ENCODE measurements around the gene MCFD2.
A peak's percentile ranks its signal among the peaks of the same experiment; 100 is the strongest.
"Not testable (repeated sequence)": the region's sequence is repeated elsewhere in the genome, so short reads cannot be mapped to it uniquely, and the experiment has no call there.

Gene MCFD2

DNA sequence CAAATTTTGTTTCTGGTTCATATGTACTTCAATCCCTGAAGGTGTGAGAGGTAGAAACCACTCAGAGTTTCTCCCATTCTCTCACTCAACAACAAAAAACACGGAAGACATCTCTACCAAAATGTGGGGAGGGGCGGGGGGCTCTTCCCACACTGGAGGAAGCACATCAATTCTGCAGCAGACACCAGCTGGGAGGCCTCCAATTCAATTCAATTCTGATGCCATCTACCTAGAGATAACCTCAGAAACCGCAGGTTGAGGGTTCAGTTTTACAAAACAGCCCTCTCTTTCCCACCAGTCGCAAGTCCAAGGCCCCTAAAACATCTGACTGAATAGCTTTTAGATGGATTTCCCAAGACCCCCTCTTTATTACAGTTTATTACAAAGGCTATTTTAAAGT lies 7.0 kb upstream of the MCFD2 start:
- Mint-ChIP-seq H3K4me3 (peak overlapping the region; percentile 53), H3K36me3 (peaks cover 12% of the 10 kb centered on the region), H3K27me3 (no peaks in the 10 kb centered on the region), H3K9me3 (ENCODE audit: low read depth) (peaks cover 6% of the 10 kb centered on the region), H3K4me1 (ENCODE audit: low read depth) (peaks cover 38% of the 10 kb centered on the region), H3K27ac (peak overlapping the region; percentile 61)

DNA sequence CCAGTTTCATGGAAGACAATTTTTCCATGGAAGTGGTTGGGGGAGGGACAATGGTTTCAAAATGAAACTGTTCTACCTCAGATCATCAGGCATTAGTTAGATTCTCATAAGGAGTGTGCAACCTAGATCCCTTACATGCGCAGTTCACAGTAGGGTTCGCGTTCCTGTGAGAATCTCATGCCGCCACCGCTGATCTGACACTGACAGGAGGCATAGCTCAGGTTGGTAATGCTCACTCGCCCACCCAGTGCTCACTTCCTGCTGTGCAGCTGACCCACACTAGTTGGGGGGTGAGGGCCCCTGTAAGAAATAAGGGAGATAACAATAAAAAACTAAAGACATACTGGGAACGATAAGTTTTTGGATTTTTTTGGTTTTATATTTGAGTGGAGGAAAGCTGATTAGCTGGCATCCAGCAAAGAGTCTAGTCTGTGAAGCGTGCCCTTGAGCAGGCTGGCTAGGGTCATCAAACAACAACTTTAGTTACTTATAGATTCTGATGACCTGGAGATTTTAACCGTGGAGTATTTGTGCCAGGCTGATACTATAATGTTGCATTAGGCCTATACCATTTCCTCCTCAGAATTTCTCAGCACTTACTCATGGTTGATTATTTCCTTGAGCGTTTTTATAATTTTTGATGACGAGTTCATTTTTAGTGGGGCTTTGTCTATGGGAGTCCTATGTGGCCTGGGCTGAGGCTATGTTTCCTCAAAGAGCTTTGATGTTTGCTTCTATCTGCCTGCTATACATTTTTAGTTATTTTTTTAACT lies 6.3 kb upstream of the MCFD2 start:
- Mint-ChIP-seq H3K4me1 (ENCODE audit: low read depth) (peaks cover 45% of the 10 kb centered on the region), H3K4me3 (peak overlapping the region; percentile 53), H3K9me3 (ENCODE audit: low read depth) (peaks cover 4% of the 10 kb centered on the region), H3K27ac (peak overlapping the region; percentile 61), H3K36me3 (peaks cover 9% of the 10 kb centered on the region), H3K27me3 (no peaks in the 10 kb centered on the region)

DNA sequence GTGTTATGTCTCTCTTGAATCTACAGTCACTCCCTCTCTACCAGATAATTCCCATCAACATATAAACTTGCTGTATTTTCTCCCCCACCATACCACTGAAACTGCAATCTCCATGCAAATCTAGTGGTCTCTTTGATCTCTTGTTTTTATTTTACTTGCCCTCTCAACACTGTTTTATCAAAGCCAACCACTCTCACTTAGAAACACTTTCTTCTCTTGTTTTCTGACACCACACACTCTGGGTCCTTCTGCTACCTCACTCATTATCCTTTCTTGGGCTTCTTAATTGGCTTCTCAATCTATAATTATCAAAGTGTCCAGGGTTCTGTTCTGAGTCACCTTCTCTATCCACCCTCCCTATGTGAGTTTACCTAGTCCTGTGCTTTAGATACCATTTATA lies 2.0 kb upstream of the MCFD2 start:
- H3K27ac Mint-ChIP-seq: peak overlapping the region; percentile 79
- H3K4me1 Mint-ChIP-seq (ENCODE audit: low read depth): peaks cover 68% of the 10 kb centered on the region
- peaks cover 2% of the 10 kb centered on the region for H3K36me3 Mint-ChIP-seq
- H3K27me3 Mint-ChIP-seq: no peaks in the 10 kb centered on the region
- H3K9me3 Mint-ChIP-seq (ENCODE audit: low read depth): no peaks in the 10 kb centered on the region
- H3K4me3 Mint-ChIP-seq: peak overlapping the region; percentile 98

DNA sequence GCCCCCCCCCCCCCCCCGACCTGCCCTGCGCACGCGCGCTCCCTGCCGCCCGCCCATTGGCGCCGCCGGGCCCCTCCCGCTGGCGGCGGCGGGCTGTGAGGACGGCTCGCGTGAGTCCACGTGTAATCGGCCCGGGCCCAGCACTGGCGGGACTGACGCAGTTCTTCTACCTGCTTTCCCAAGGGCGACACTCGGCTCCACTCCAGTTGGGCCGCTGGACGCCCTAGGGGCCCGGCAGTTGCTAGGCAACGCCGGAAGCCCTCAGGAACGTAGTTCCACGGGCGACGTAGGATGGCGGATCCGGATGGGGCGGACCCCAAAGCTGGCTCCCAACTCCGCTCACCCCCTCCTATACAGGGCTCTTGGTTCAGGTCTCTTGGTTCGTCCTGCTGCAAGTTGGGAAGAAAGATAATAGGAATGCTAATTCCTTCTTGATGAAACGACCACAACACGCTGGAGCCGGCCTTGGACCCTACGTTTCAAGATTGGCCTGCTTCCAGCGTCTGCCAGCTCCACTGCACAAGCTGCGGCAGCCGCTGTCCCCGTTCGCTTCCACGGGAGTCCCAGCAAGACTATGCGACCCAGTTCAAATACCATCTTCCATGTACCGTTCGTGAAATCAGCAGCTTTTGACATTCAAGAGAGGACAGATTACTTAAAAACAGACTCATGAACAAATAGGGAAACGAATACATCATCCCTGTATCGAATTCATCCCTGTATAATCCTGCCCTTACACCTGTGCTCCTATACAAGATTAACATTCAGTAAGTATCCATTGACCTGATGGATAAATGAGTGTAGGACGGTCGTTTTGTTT lies 415 bp upstream of the MCFD2 start:
- Mint-ChIP-seq H3K9me3 (ENCODE audit: low read depth) (no peaks in the 10 kb centered on the region), H3K27ac (peak overlapping the region; percentile 91), H3K36me3 (peaks cover 3% of the 10 kb centered on the region), H3K4me3 (peak overlapping the region; percentile 98), H3K27me3 (no peaks in the 10 kb centered on the region), H3K4me1 (ENCODE audit: low read depth) (peaks cover 55% of the 10 kb centered on the region)

DNA sequence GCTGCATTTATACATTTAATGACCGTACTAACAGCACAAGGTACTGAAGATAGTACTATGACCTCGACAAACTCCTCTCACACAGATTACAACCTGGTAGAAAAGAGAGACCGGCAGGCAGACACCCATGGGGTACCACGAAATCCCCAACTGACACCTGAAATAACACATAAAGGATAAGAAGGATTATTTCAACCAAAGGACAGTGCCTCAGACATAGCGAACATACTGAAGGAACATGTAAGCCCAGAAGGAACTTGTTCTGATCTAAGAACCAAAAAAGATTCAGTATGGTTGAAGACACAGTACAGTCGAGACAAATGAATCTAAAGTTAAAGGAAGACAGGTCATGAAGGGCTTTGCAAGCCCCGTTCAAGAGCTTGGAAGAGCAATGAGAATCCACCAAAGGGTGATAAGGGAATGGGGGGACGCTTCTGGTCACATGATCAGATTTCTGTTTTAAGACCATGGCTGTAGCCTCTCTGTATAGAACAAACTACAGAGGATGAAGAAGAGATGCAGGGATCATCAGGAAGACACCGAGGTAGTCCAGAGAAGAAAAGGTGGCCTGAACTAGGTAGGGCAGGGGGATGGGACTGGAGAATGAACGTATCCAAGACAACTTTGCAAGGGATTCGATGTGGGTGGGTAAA lies 902 bp downstream of the MCFD2 start:
- peak overlapping the region; percentile 98 for H3K4me3 Mint-ChIP-seq
- peaks cover 3% of the 10 kb centered on the region for H3K36me3 Mint-ChIP-seq
- peak overlapping the region; percentile 92 for H3K27ac Mint-ChIP-seq
- H3K27me3 Mint-ChIP-seq: no peaks in the 10 kb centered on the region
- peaks cover 57% of the 10 kb centered on the region for H3K4me1 Mint-ChIP-seq (ENCODE audit: low read depth)
- H3K9me3 Mint-ChIP-seq (ENCODE audit: low read depth): no peaks in the 10 kb centered on the region

DNA sequence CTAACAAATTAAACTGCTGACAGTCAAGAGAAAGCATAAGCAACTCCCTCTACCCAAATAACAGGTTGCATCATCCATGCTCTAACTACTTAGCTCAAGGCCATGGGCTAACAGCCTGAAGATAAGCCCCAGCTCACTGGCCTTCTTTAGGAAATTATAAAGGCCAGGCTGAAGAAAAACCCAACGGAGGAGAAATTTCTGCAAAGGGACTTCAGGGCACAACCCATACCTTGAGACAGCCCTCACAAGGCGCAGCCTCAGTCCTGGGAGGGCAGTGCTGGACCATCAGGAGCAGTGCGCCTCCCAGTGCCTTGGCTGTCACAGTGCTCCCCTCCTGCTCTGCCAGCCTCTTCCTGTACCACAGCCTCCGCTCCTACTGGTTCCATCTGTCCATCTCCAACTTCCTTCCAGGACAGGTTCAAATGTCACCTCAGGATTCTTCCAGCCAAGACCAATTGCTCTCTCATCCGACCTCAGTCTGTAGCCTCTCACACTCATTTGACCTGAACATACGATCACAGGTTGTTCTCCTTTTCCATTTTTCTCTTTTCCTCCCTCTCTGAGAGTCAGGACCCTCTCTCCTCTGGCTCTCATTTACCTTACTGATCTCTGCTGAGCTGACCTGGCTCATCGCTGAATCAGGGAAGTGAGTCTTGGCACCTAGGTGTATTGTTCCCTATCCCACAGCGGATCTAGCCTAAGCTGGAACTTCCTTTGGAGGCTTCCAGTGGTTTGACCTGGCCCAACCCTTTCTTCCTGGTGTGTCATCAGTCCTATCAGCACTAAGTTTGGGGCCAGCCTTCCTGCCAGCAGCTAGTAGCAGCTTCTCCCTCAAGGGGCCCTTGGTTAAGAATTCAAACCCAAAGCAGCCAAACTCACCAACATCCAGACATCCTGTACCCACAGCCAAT lies 1.9 kb downstream of the MCFD2 start:
- peaks cover 60% of the 10 kb centered on the region for H3K4me1 Mint-ChIP-seq (ENCODE audit: low read depth)
- H3K9me3 Mint-ChIP-seq (ENCODE audit: low read depth): no peaks in the 10 kb centered on the region
- peak overlapping the region; percentile 98 for H3K4me3 Mint-ChIP-seq
- H3K27me3 Mint-ChIP-seq: no peaks in the 10 kb centered on the region
- H3K27ac Mint-ChIP-seq: peak overlapping the region; percentile 7
- H3K36me3 Mint-ChIP-seq: peaks cover 3% of the 10 kb centered on the region

DNA sequence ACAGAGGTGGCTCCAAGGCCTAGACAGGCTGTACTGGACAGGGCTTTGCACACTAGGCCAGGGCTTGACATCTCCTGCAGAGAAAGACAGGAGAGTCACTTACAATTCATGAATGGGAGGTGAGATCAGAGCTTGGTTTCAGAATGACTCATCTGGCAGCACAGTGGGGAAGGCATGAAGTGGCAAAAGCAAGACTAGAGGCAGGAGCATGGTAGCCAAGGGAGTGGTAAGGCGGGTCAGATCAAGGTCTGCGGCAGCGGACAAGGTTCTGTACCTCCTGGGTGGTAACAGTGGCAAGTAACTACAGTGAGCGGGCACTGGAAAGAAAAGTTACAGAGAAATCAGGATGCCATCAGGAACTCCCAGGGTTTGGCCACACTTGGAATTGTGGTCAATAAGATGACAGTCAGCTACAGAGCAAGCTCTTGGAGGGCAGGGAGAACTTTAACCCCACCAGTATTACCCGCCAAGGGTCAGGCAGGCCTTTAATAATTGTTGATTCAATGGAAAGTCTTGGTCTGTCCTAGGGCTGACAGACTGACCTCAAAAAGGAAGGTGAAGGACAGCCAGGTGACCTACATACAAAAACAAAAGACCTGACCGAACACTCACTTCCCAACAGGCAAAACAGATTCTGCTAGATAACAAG lies 5.7 kb downstream of the MCFD2 start:
- Mint-ChIP-seq H3K27me3 (no peaks in the 10 kb centered on the region), H3K4me3 (no peak overlapping the region), H3K4me1 (ENCODE audit: low read depth) (peaks cover 35% of the 10 kb centered on the region), H3K36me3 (peaks cover 12% of the 10 kb centered on the region), H3K27ac (peak overlapping the region; percentile 31), H3K9me3 (ENCODE audit: low read depth) (no peaks in the 10 kb centered on the region)

DNA sequence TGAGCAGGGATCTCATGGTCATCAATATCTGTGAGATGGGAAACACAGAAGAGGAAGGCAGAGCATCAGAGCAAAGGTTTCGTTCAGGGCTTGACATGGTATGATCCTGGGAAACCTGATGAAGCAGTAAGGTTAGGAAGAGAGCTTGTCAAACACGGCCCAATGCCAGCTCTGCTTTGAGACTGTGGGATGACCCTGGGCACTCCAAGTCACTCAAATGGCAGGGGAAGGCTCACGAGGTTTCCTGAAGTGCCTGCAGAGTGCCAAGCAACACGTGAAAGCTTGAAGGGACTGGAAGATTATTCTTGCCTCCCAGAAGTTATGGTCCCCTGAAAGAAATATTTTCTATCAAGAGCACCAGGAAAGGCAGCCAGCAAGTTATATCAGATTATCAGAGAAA lies 6.5 kb downstream of the MCFD2 start:
- no peaks in the 10 kb centered on the region for H3K9me3 Mint-ChIP-seq (ENCODE audit: low read depth)
- peak overlapping the region; percentile 46 for H3K27ac Mint-ChIP-seq
- no peak overlapping the region for H3K4me3 Mint-ChIP-seq
- H3K27me3 Mint-ChIP-seq: no peaks in the 10 kb centered on the region
- peaks cover 28% of the 10 kb centered on the region for H3K4me1 Mint-ChIP-seq (ENCODE audit: low read depth)
- H3K36me3 Mint-ChIP-seq: peaks cover 12% of the 10 kb centered on the region

DNA sequence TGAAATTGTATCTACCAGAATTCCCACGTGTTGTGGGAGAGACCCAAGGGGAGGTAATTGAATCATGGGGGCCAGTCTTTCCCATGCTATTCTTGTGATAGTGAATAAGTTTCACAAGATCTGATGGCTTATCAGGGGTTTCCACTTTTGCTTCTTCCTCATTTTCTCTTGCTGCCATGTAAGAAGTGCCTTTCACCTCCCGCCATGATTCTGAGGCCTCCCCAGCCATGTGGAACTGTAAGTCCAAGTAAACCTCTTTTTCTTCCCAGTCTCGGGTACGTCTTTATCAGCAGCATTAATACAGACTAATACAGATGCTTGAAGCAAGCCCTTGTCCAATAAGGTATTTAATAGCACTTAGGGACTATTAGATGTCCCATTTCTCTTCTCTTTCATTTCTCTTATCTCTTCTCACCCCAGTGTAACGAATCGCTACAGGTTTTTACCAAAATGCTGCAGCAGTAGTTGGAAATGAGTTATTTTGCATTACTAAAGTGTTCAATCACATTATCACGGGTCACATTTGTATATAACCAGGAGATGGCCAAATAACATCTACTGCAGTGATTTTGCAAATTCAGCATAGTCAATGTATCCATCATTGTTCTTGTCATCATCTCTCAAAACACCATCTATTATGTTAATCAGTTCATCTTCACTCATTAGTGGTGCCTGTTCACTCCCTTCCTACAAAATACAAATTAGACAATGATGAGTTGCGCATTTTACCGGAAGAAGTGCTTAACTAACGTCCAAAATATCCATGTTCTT lies 10.5 kb downstream of the MCFD2 start:
- not testable (repeated sequence) for H3K27ac Mint-ChIP-seq; H3K4me3 Mint-ChIP-seq; H3K27me3 Mint-ChIP-seq; H3K9me3 Mint-ChIP-seq (ENCODE audit: low read depth)
- H3K36me3 Mint-ChIP-seq: peaks cover 12% of the 10 kb centered on the region
- peaks cover 11% of the 10 kb centered on the region for H3K4me1 Mint-ChIP-seq (ENCODE audit: low read depth)

DNA sequence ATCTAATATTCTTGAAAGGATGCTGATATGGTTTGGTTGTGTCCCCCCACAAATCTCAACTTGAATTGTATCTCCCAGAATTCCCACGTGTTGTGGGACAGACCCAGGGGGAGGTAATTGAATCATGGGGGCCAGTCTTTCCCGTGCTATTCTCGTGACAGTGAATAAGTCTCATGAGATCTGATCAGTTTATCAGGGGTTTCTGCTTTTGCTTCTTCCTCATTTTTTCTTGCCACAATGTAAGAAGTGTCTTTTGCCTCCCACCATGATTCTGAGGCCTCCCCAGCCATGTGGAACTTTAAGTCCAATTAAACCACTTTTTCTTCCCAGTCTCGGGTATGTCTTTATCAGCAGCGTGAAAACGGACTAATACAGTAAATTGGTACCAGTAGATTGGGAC lies 12.6 kb downstream of the MCFD2 start:
- H3K27ac Mint-ChIP-seq; H3K9me3 Mint-ChIP-seq (ENCODE audit: low read depth): not testable (repeated sequence)

DNA sequence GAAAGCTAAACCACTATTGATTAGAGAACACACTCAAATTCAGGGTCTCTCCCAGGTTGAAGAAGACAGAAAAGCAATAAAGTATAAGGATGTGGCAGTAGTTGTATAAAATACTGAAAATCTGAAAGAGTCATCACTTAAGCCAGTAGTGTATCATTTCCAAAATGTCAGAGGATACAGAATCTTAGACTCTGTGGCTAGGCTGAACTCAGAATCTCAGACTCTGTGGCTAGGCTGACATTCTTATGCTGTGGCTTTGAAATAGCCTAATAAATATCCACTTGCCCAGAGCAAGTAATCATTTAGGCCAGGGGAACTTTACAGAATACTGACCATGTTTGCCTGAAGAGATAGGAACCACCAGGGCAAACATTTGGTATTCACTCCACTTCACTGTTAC lies 13.1 kb downstream of the MCFD2 start:
- Mint-ChIP-seq H3K9me3 (ENCODE audit: low read depth) (no peaks in the 10 kb centered on the region), H3K4me3 (no peak overlapping the region), H3K4me1 (ENCODE audit: low read depth) (no peaks in the 10 kb centered on the region), H3K27ac (no peak overlapping the region), H3K36me3 (peaks cover 12% of the 10 kb centered on the region), H3K27me3 (no peaks in the 10 kb centered on the region)

More for the DNA sequence above, 12.6 kb downstream of the MCFD2 start:
- not testable (repeated sequence) for H3K4me1 Mint-ChIP-seq (ENCODE audit: low read depth); H3K4me3 Mint-ChIP-seq; H3K27me3 Mint-ChIP-seq
- H3K36me3 Mint-ChIP-seq: peaks cover 12% of the 10 kb centered on the region

DNA sequence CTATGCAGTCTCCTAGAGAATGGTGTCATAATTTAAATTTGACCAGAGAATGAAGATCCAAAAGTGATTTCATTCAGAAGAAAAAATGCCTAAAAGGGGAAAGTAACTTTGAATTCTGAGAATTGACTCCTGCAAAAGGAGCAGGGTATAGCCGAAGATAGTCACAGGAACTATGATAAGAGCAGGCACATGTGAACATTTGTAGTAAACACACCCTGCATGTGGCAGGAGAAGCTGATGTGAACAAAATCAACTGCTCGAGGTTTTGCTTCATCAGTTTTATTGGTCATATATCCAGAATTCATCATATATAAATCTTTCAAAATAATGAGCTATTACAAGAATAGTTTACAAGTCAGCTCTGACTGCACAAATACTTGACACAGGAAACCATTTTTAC lies 14.0 kb downstream of the MCFD2 start:
- H3K27me3 Mint-ChIP-seq: no peaks in the 10 kb centered on the region
- H3K4me3 Mint-ChIP-seq: no peak overlapping the region
- H3K27ac Mint-ChIP-seq: no peak overlapping the region
- no peaks in the 10 kb centered on the region for H3K4me1 Mint-ChIP-seq (ENCODE audit: low read depth)
- H3K36me3 Mint-ChIP-seq: peaks cover 12% of the 10 kb centered on the region
- H3K9me3 Mint-ChIP-seq (ENCODE audit: low read depth): no peaks in the 10 kb centered on the region

DNA sequence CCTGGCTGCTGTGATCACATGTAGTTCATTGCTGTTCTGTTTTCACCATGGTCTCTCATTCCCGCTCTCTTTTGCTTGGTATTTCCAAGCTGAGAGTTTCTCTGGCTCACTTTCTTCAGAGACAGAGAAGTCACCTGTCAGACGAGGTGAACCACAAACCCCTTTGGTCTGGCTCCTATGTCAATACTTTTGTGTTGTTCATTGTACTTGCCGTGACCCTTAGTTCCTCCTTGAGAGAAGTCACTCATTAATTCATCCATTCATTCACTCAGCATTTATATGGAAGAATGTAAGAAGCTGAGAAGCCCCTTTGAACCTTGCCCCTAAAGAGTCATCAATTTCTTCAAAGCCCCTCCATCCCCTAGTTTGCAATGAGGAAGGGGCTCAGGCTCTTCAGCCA lies 15.2 kb downstream of the MCFD2 start:
- Mint-ChIP-seq H3K4me1 (ENCODE audit: low read depth) (no peaks in the 10 kb centered on the region), H3K27me3 (no peaks in the 10 kb centered on the region), H3K36me3 (peaks cover 7% of the 10 kb centered on the region), H3K4me3 (no peak overlapping the region), H3K9me3 (ENCODE audit: low read depth) (no peaks in the 10 kb centered on the region), H3K27ac (no peak overlapping the region)

All from activated naive CD8-positive, alpha-beta T cell (primary cell).